ENCODE data around the gene STYX. TPM values are rescaled to one million over a fixed set of nuclear protein-coding genes. Genes with fewer than 3 reads are reported as not detected.
A peak's percentile ranks its signal among the peaks of the same experiment; 100 is the strongest.

Gene STYX
- total RNA-seq, 1 experiment from 2014 or later: 10.8 TPM

GRCh38 chr14:52790756-52791222 is 60.8 kb downstream of the STYX start:
- H3K27ac ChIP-seq: peak overlapping the region; percentile 90
- H3F3A ChIP-seq (ENCODE audit: insufficient read depth, low read depth): peaks cover 15% of the 10 kb centered on the region
- no peaks in the 10 kb centered on the region for H3K9me3 ChIP-seq (ENCODE audit: insufficient read depth, low read depth)
- H3K36me3 ChIP-seq (ENCODE audit: low read depth): peaks cover 3% of the 10 kb centered on the region; the same call in 1 of the 2 replicates
- peak overlapping the region; percentile 91 for H2AFZ ChIP-seq
- H3K79me2 ChIP-seq (ENCODE audit: low read depth): peaks cover 54% of the 10 kb centered on the region
- intact Hi-C loops (cut with micrococcal nuclease; ENCODE audit: unreplicated experiment): loop anchor here (2.0 kb wide), 1 partner anchor 62 kb away; no protein-coding TSS in a partner anchor
- no peaks in the 10 kb centered on the region for H3K27me3 ChIP-seq (ENCODE audit: insufficient read depth, low read depth)
- peaks cover 8% of the 10 kb centered on the region for H4K20me1 ChIP-seq (ENCODE audit: insufficient read depth)
- H3K4me3 ChIP-seq: peak overlapping the region; percentile 85
- POLR2A ChIA-PET (ENCODE audit: unreplicated experiment): interaction anchor here (0.7 kb wide), 2 partner anchors 110 to 1722 kb away, joined by 3 to 4 read pairs; no protein-coding TSS in a partner anchor
- H3K9me2 ChIP-seq (ENCODE audit: insufficient read depth): no peaks in the 10 kb centered on the region
- no peak for DNase-seq
- TF ChIP-seq EZH2 (IDR thresholded peaks at IDR 0.05; ENCODE audit: low read depth): no peak
- no peak for TF ChIP-seq CTCF (conservative IDR thresholded peaks at IDR 0.05)
- CTCF ChIA-PET: interaction anchor here (0.6 kb wide), 1 partner anchor 95 kb away, joined by 6 read pairs; no protein-coding TSS in a partner anchor
- H3K4me1 ChIP-seq (replicated peaks; ENCODE audit: insufficient read depth): peaks cover 23% of the 10 kb centered on the region
- H3K4me2 ChIP-seq: peak overlapping the region; percentile 88
- TSS peak; percentile 60 for BruUV-seq (replicated peaks)

GRCh38 chr14:52791223-52792096 is 61.5 kb downstream of the STYX start, which contains the start of gene GNPNAT1:
TSS of gene GNPNAT1 (minus strand) at chr14:52791607. CDS start at chr14:52784650, 6,957 bp downstream.
- Histone ChIP-seq H3K27me3 (ENCODE audit: insufficient read depth, low read depth) (no peaks in the 10 kb centered on the region), H3F3A (ENCODE audit: insufficient read depth, low read depth) (peaks cover 15% of the 10 kb centered on the region), H3K4me1 (replicated peaks; ENCODE audit: insufficient read depth) (peaks cover 23% of the 10 kb centered on the region), H2AFZ (peak within 1 kb of the TSS; percentile 96), H3K36me3 (ENCODE audit: low read depth) (peaks cover 3% of the 10 kb centered on the region; the same call in 1 of the 2 replicates), H3K27ac (peak within 1 kb of the TSS; percentile 90), H3K4me3 (peak within 1 kb of the TSS; percentile 85), H3K9me2 (ENCODE audit: insufficient read depth) (no peaks in the 10 kb centered on the region), H3K9me3 (ENCODE audit: insufficient read depth, low read depth) (no peaks in the 10 kb centered on the region), H4K20me1 (ENCODE audit: insufficient read depth) (peaks cover 8% of the 10 kb centered on the region), H3K4me2 (peak within 1 kb of the TSS; percentile 88), H3K79me2 (ENCODE audit: low read depth) (peaks cover 47% of the 10 kb centered on the region)
- TF ChIP-seq CTCF (conservative IDR thresholded peaks at IDR 0.05): no peak
- no peak for TF ChIP-seq EZH2 (IDR thresholded peaks at IDR 0.05; ENCODE audit: low read depth)
- DNase-seq: peak; percentile 82 to 94
- intact Hi-C loops (cut with micrococcal nuclease; ENCODE audit: unreplicated experiment): loop anchor here (2.0 kb wide), 1 partner anchor 63 kb away; no protein-coding TSS in a partner anchor
- no TSS peak for BruUV-seq (replicated peaks)
- ChIA-PET POLR2A (ENCODE audit: unreplicated experiment) (interaction anchor here (0.5 to 0.8 kb wide), 5 partner anchors 130 to 1052 kb away, joined by 3 to 13 read pairs (median 4); no protein-coding TSS in a partner anchor), CTCF (interaction anchor here (0.6 kb wide), 1 partner anchor 95 kb away, joined by 6 read pairs; no protein-coding TSS in a partner anchor)

- peaks cover 8% of the 10 kb centered on the region for H4K20me1 ChIP-seq (ENCODE audit: insufficient read depth)
- ChIA-PET POLR2A (ENCODE audit: unreplicated experiment) (interaction anchor here (0.7 kb wide), 2 partner anchors 130 to 1052 kb away, joined by 3 to 4 read pairs; no protein-coding TSS in a partner anchor), CTCF (no interaction called here)
- DNase-seq: no peak
- H3K27me3 ChIP-seq (ENCODE audit: insufficient read depth, low read depth): no peaks in the 10 kb centered on the region
- peak overlapping the region; percentile 71 for H3K4me3 ChIP-seq
- peaks cover 41% of the 10 kb centered on the region for H3K79me2 ChIP-seq (ENCODE audit: low read depth)
- H3K9me2 ChIP-seq (ENCODE audit: insufficient read depth): no peaks in the 10 kb centered on the region
- peaks cover 15% of the 10 kb centered on the region for H3F3A ChIP-seq (ENCODE audit: insufficient read depth, low read depth)
- no peak for TF ChIP-seq EZH2 (IDR thresholded peaks at IDR 0.05; ENCODE audit: low read depth)
- no peak for TF ChIP-seq CTCF (conservative IDR thresholded peaks at IDR 0.05)
- no peaks in the 10 kb centered on the region for H3K9me3 ChIP-seq (ENCODE audit: insufficient read depth, low read depth)
- H2AFZ ChIP-seq: peak overlapping the region; percentile 96
- TSS peak; percentile 97 for BruUV-seq (replicated peaks)
- peaks cover 23% of the 10 kb centered on the region for H3K4me1 ChIP-seq (replicated peaks; ENCODE audit: insufficient read depth)
- peak overlapping the region; percentile 82 for H3K4me2 ChIP-seq
- H3K36me3 ChIP-seq (ENCODE audit: low read depth): peaks cover 3% of the 10 kb centered on the region; the same call in 1 of the 2 replicates
- H3K27ac ChIP-seq: peak overlapping the region; percentile 90
- intact Hi-C loops (cut with micrococcal nuclease; ENCODE audit: unreplicated experiment): no loop called here
Observed at GRCh38 chr14:52792097-52792415, 62.1 kb downstream of the STYX start.
